Activated gamma-delta T cell treated with anti-CD3 and anti-CD28 coated beads, Interleukin-2, amount 50 U/mL, for 16 hours (primary cell): ENCODE measurements around the gene NCEH1.
"Not testable (repeated sequence)": the region's sequence is repeated elsewhere in the genome, so short reads cannot be mapped to it uniquely, and the experiment has no call there.

Source experiments
- DNase-seq: peaks from one replicate; pipeline ENCODE4 v3.0.0-alpha.2; 2020; ENCODE audit warnings: low read depth

The NCEH1 gene

GRCh38 chr3:172613845-172614244 lies 97.0 kb downstream of the NCEH1 start:
- no peak for DNase-seq

GRCh38 chr3:172612871-172613678 lies 97.8 kb downstream of the NCEH1 start:
- no peak for DNase-seq

GRCh38 chr3:172609750-172610149 lies 101.1 kb downstream of the NCEH1 start:
- no peak for DNase-seq

- no peak for DNase-seq
Measured at GRCh38 chr3:172608575-172608974, 102.3 kb downstream of the NCEH1 start.

GRCh38 chr3:172607305-172608121 lies 103.4 kb downstream of the NCEH1 start:
- DNase-seq, result no peak

- DNase-seq, result no peak
Measured at GRCh38 chr3:172606021-172606420, 104.8 kb downstream of the NCEH1 start.

- DNase-seq, result no peak
Measured at GRCh38 chr3:172604895-172605646, 105.8 kb downstream of the NCEH1 start.

GRCh38 chr3:172601066-172601832 lies 109.6 kb downstream of the NCEH1 start:
- no peak for DNase-seq

- no peak for DNase-seq
Measured at GRCh38 chr3:172600644-172601065, 110.2 kb downstream of the NCEH1 start.

GRCh38 chr3:172598904-172599303 lies 112.0 kb downstream of the NCEH1 start:
- no peak for DNase-seq

- DNase-seq, result no peak
Measured at GRCh38 chr3:172596394-172596706, 114.5 kb downstream of the NCEH1 start.

- DNase-seq, result peak; percentile 25
Measured at GRCh38 chr3:172595664-172596393, 115.0 kb downstream of the NCEH1 start.

GRCh38 chr3:172594900-172595663 lies 115.8 kb downstream of the NCEH1 start:
- not testable (repeated sequence) for DNase-seq

GRCh38 chr3:172592898-172593669 lies 117.8 kb downstream of the NCEH1 start:
- DNase-seq, result no peak

- DNase-seq, result peak; percentile 65
Measured at GRCh38 chr3:172591876-172592771, 118.7 kb downstream of the NCEH1 start.

GRCh38 chr3:172591125-172591605 lies 119.7 kb downstream of the NCEH1 start:
- DNase-seq, result no peak

- DNase-seq, result no peak
Measured at GRCh38 chr3:172586436-172586835, 124.4 kb downstream of the NCEH1 start.

- DNase-seq, result no peak
Measured at GRCh38 chr3:172585954-172586353, 124.9 kb downstream of the NCEH1 start.
